Mesodermal cell (in vitro differentiated cells): ENCODE results near the gene TBX2.

ENCODE experiments used
- H3K27ac ChIP-seq: 2 replicates; pipeline ENCODE4 v1.7.0; 2013; ENCODE audit warnings: mild to moderate bottlenecking, low read depth, low read length, moderate library complexity; ENCODE audit not compliant: severe bottlenecking
- H3K36me3 ChIP-seq: 2 replicates; pipeline ENCODE4 v1.7.1; 2013; ENCODE audit warnings: mild to moderate bottlenecking, low read length, moderate library complexity; ENCODE audit not compliant: control insufficient read depth, insufficient read depth
- H3K4me1 ChIP-seq: one replicate; pipeline ENCODE4 v1.7.1; 2013; ENCODE audit warnings: mild to moderate bottlenecking, low read length; ENCODE audit not compliant: insufficient read depth, control insufficient read depth, poor library complexity, severe bottlenecking
- H3K4me3 ChIP-seq: 2 replicates; pipeline ENCODE4 v1.7.0; 2013; ENCODE audit warnings: low read length, control low read depth, mild to moderate bottlenecking; ENCODE audit not compliant: insufficient read depth, poor library complexity, severe bottlenecking; ENCODE audit errors: extremely low read depth
- H3K9me3 ChIP-seq: 2 replicates; pipeline ENCODE4 v1.7.1; 2013; ENCODE audit warnings: mild to moderate bottlenecking, low read length, moderate library complexity; ENCODE audit not compliant: control insufficient read depth
- WGBS, 2 experiments: methylation state at CpG; one replicate each; pipeline ENCODE4 v1.1.5; 2013; ENCODE audit warnings: missing lambda C conversion rate in 2 of 2; ENCODE audit not compliant: insufficient coverage in 2 of 2; 5-methylcytosine and 5-hydroxymethylcytosine counted together

Gene TBX2

DNA sequence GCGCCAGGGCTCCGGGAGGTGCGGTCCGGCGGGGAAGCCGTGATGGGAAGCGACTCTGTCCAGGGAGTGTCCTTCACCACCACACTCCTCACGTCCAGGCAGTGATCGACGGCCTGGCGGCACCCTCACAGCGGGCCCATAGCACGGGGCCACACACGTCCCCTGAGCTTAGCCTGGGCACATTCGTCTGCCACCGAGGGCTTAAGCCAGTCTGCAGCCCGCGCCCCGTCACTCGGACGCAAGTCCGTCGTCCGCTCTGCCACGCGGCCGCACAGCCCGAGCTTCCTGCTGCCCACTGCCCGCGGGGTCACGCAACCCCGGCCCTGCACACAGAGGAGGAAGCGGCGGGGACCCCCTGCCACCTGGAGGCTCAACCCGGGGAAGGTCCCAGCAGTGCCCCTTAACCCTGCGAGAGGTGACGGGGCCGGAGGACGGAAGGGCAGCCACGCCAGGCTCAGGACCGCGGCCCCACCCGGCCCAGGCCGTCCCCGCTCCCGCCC, 3.0 kb upstream of the TBX2 start:
- Histone ChIP-seq H3K4me1 (peaks cover 22% of the 10 kb centered on the region), H3K36me3 (no peaks in the 10 kb centered on the region), H3K27ac (no peak overlapping the region), H3K9me3 (no peaks in the 10 kb centered on the region), H3K4me3 (peak overlapping the region; percentile 50)
- 3% methylated on average over 36 to 45 of the region's 46 CpGs for WGBS, 2 experiments

DNA sequence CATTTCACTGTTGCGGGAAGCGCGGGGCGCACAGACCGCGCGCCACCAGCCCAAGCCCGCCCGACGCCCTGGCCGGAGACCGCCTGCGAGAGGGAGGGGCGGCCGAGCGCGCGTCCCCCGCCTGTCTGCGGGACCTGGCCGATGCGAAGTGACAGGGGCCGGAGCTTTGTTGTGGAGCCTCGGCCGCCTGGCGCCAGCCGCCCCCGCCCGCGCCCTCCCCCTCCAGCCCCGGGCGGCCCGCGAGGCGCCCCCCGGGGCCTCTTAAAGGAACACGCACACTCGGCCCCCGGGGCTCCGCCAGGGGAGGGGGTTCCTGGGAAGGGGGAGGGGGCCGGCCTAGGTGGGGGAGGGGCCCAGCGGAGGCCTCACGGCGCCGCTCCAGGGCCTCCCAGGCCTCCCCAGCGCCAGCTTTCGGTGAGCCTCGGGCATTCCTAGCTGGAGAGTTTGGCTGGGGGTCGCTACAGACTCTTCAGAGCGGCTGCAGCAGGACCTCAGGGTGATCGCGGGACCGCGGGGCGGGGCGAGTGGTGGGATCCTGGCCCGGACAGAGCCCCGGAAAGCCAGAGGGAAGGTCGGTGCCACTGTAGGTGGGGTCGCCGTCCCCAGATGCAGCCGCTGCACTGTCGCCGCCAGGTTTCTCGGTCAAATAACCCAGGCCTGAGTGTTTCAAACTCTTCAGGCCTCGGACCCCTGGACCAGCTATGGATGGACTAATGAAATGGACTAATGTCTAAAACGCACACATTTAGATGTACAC, 2.4 kb upstream of the TBX2 start:
- H3K27ac ChIP-seq = no peak overlapping the region
- no peaks in the 10 kb centered on the region for H3K36me3 ChIP-seq
- peaks cover 25% of the 10 kb centered on the region for H3K4me1 ChIP-seq
- H3K9me3 ChIP-seq = no peaks in the 10 kb centered on the region
- 0% methylated on average over 42 to 48 of the region's 67 CpGs for WGBS, 2 experiments
- H3K4me3 ChIP-seq = peak overlapping the region; percentile 50

DNA sequence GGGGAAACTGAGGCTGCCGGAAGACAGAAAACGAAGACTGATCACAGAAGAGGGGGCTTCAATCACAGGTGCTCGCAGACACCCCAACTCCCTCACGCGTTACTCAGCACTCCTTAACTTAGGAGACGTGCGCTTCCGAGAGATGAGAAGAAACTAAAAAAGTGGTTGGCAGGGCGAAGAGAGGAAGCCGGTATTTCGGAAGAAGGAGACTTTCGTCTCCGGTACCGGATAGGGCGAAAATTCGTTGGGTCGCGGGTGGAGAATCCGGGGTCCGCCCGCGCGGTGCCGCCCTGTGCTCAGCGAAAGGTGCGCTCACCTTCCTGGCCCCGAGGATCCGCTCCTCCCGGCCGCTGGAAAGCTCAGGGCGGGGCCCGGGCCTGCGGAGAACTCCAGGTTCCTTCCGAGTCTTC, 917 bp upstream of the TBX2 start:
- peak overlapping the region; percentile 50 for H3K4me3 ChIP-seq
- WGBS, 2 experiments = 2% methylated on average over 21 to 26 of the region's 34 CpGs
- no peak overlapping the region for H3K27ac ChIP-seq
- H3K4me1 ChIP-seq = peaks cover 26% of the 10 kb centered on the region
- H3K9me3 ChIP-seq = no peaks in the 10 kb centered on the region
- H3K36me3 ChIP-seq = no peaks in the 10 kb centered on the region

DNA sequence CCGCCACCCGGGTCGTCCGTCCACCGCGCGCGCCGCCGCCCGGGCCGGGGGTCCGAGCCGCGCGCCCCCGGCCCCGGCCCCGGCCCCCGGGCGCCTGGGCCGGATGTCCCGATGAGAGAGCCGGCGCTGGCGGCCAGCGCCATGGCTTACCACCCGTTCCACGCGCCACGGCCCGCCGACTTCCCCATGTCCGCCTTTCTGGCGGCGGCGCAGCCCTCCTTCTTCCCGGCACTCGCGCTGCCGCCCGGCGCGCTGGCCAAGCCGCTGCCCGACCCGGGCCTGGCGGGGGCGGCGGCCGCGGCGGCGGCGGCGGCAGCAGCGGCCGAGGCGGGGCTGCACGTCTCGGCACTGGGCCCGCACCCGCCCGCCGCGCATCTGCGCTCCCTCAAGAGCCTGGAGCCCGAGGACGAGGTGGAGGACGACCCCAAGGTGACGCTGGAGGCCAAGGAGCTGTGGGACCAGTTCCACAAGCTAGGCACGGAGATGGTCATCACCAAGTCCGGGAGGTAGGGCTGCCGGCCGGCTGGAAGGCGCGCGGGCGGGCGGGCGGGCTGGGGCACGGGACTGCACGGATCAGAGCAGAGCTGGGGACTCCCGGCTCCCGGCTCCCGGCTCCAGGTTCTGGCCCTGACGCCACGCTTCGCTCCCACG, 548 bp downstream of the TBX2 start:
- 1% methylated on average over 62 to 69 of the region's 90 CpGs for WGBS, 2 experiments
- Histone ChIP-seq H3K36me3 (no peaks in the 10 kb centered on the region), H3K9me3 (no peaks in the 10 kb centered on the region), H3K4me1 (peaks cover 17% of the 10 kb centered on the region), H3K4me3 (peak overlapping the region; percentile 50), H3K27ac (no peak overlapping the region)

DNA sequence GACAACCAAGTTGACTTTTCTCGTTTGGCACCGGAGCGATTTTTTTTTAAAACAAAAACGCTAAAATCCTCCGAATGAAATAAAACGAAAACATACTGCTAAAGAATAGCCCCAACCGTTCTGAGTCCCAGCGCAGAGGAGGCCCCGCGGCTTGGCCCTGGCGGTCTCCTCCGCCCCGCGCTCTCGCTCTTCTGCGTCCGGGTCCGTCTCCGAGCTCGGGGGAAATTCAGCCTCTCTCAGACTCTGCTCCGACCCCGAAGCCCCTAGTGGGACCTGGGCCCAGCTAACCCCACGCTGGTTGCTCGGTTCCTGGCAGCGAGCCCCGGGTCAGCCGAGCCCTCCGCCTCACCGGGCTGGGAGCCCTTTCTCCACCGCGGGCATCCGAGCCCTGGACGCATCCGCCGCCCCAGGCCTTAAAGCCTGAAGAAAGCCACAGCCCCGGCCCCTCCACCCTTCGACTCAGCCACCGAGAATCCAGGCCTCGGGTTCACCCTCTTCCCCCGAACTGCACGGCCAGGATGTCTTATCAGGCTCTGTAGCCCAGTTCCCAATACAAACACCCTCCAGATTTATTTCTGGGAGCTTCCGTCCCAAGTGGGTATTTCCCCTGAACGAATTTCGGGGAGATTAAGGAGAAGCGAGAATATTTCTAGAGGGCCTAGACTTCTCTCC, 1.2 kb downstream of the TBX2 start:
- no peaks in the 10 kb centered on the region for H3K9me3 ChIP-seq
- 3 to 6% methylated on average over 38 to 39 of the region's 45 CpGs for WGBS, 2 experiments

DNA sequence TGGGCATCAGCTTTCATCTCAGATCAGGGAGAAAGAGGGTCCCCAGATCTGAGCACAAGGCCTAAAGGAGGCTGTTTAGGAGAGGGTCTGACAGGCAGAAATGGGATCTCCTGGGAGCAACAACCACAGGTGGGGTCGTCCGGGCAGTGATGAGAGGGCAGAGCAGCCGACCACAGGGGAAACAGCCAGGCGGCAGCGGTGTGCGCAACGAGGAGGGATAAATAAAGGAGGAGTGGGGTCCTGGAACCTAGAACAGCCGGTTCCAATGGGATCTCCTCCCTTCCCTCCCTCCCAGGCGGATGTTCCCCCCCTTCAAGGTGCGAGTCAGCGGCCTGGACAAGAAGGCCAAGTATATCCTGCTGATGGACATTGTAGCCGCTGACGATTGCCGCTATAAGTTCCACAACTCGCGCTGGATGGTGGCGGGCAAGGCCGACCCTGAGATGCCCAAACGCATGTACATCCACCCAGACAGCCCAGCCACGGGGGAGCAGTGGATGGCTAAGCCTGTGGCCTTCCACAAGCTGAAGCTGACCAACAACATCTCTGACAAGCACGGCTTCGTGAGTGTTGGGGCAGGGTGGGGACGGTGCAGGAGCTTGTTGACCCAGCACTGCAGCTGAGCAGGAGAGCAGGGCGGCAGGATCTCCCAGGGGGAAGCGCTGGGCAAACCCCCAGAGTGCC, 1.9 kb downstream of the TBX2 start:
- WGBS, 2 experiments = 11 to 14% methylated on average over 17 to 18 of the region's 25 CpGs
- peaks cover 13% of the 10 kb centered on the region for H3K4me1 ChIP-seq

More for the DNA sequence above, 1.2 kb downstream of the TBX2 start:
- Histone ChIP-seq H3K4me3 (peak overlapping the region; percentile 37), H3K36me3 (no peaks in the 10 kb centered on the region), H3K4me1 (peaks cover 13% of the 10 kb centered on the region), H3K27ac (no peak overlapping the region)

DNA sequence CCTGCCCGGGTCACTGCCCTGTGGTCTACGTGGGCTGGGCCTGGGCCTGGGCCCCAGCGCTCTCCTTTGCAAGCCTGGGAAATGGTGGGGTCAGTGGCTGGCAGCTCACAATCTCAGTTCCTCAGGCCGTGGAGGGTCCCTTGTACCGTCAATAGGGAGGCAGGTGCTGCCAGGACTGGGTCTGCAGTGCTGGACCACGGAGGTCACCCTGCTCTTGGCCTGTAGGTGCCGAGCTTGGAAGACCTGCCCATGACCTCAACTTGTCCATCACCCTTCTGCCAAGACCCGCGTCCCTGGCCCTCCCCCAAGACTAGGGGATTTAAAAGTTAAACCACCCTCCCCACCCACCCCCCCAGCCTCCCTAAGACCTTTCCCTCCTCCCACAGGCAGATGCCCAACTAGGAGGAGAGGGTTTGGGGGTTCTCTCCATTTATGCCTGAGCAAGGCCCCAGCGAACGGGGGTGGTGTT, 2.5 kb downstream of the TBX2 start:
- H3K4me3 ChIP-seq = peak overlapping the region; percentile 37
- H3K4me1 ChIP-seq = peaks cover 13% of the 10 kb centered on the region
- 22 to 26% methylated on average over 7 to 8 of the region's 11 CpGs for WGBS, 2 experiments
- H3K36me3 ChIP-seq = no peaks in the 10 kb centered on the region
- no peaks in the 10 kb centered on the region for H3K9me3 ChIP-seq
- H3K27ac ChIP-seq = no peak overlapping the region

More for the DNA sequence above, 1.9 kb downstream of the TBX2 start:
- no peaks in the 10 kb centered on the region for H3K9me3 ChIP-seq
- H3K36me3 ChIP-seq = no peaks in the 10 kb centered on the region
- peak overlapping the region; percentile 37 for H3K4me3 ChIP-seq
- no peak overlapping the region for H3K27ac ChIP-seq

DNA sequence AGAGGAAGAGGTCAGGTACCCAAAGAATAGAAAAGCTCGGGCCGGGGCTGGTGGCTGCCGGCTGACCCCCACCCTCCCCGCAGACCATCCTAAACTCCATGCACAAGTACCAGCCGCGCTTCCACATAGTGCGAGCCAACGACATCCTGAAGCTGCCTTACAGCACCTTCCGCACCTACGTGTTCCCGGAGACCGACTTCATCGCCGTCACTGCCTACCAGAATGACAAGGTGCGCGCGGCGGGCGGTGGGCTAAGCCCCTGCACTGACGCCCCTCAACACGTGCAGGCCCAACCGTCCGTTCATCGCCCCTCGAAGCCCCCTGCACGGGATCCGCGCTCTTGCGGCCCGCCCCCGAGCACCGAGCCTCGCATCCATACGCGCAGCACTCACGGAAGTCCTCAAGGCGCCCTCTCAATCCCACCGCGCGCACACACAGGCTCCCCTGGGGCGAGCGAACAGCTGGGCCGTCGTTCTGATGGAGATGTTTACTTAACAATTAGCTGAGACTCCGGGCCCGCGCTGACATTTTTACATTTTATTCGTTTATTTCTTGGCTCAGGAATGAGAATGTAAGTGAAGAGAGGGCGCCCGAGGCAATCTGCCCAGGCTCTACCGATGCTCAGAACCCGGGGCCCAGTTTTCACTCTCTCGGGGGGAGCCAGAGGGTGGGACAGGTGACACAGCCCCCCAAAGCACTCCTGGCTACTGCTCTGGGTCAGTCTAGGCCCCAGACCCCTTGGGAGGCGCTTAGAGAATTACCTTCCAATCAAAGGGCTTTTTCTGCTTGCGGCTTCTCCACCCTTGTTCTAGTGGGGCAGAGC, 3.5 kb downstream of the TBX2 start:
- 13% methylated on average over 27 to 39 of the region's 55 CpGs for WGBS, 2 experiments
- Histone ChIP-seq H3K4me1 (peaks cover 13% of the 10 kb centered on the region), H3K36me3 (no peaks in the 10 kb centered on the region), H3K27ac (no peak overlapping the region), H3K9me3 (no peaks in the 10 kb centered on the region), H3K4me3 (no peak overlapping the region)

DNA sequence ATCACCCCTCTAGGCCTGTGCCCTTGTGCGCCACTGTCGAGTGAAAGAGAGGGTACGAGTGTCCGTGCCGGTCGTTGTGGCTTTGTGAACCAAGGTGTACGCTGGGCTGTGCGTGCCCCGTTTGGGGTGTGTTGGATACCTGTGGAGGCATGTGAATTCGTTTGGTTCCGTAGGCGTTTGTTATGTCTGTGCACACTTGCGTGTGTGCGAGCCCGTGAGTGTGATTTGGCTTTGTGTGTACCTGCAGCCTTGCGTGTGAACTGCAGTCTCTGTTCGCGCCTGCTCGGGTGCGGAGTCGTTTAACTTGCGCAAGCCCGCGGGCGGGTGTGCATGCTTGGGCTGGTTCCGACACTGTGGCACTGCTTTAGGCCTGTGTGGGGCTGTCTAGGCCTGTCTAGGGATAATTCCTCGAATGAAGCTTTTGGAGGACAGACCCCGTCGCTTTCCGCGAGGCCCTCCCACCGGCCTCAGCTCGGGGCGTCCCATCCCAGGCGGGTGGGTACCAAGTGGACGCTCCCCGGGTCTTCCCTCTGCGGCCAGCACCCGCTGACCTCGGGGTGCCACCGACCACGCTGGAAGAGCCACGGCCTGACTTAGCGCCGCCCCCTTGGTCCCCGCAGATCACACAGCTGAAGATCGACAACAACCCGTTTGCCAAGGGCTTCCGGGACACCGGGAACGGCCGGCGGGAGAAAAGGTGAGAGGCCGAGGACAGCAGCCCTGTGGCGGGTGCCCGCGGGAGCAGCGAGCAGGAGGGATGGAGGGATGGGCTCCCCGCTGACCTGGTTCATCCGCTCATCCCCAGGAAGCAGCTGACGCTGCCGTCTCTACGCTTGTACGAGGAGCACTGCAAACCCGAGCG, 4.4 kb downstream of the TBX2 start:
- Histone ChIP-seq H3K4me3 (no peak overlapping the region), H3K27ac (no peak overlapping the region), H3K36me3 (no peaks in the 10 kb centered on the region), H3K9me3 (no peaks in the 10 kb centered on the region), H3K4me1 (peaks cover 13% of the 10 kb centered on the region)
- 22 to 23% methylated on average over 57 to 63 of the region's 66 CpGs for WGBS, 2 experiments
